WTC11 (cell line): ENCODE results near the gene KLK3. TPM values are rescaled to one million over a fixed set of nuclear protein-coding genes. Genes with fewer than 3 reads are reported as not detected.

Experiments
- ATAC-seq: fragments of 200-7000 bp; cut with Tn5 transposase; 2 replicates; pipeline ENCODE4 v1.10.0; 2021; ENCODE audit warnings: mild to moderate bottlenecking, moderate library complexity
- CTCF ChIA-PET: fragments of 300-600 bp; sonication (Branson Sonifier 250); formaldehyde crosslinking; loops from one replicate; lab custom pipeline; 2021; ENCODE audit warnings: antibody characterized with exemption; lab: Charles Lee
- POLR2A ChIA-PET: fragments of 350-600 bp; sonication (Branson Sonifier 250); formaldehyde crosslinking; loops from one replicate; lab custom pipeline; 2021; ENCODE audit warnings: antibody characterized with exemption; lab: Charles Lee
- DNase-seq: peaks from one replicate; pipeline ENCODE4 v3.0.0; 2021; ENCODE audit warnings: low spot score
- H3K27ac Mint-ChIP-seq: 2 replicates; pipeline ENCODE4 v1.8.0; 2021; ENCODE audit warnings: mixed read lengths
- H3K27me3 Mint-ChIP-seq: 2 replicates; pipeline ENCODE4 v1.8.0; 2021; ENCODE audit warnings: low read depth, mild to moderate bottlenecking, moderate library complexity, mixed read lengths
- H3K36me3 Mint-ChIP-seq: 2 replicates; pipeline ENCODE4 v1.8.0; 2021; ENCODE audit warnings: mixed read lengths
- H3K4me1 Mint-ChIP-seq: 2 replicates; pipeline ENCODE4 v1.8.0; 2022; ENCODE audit warnings: mixed read lengths
- H3K4me3 Mint-ChIP-seq: 2 replicates; pipeline ENCODE4 v1.8.0; 2021; ENCODE audit warnings: mild to moderate bottlenecking, moderate library complexity, mixed read lengths
- H3K9me3 Mint-ChIP-seq: 2 replicates; pipeline ENCODE4 v1.8.0; 2021; ENCODE audit warnings: mixed read lengths
- ATF6 ChIP-seq: sonication (generic); formaldehyde crosslinking; IDR thresholded peaks from 2 replicates; pipeline ENCODE4 v1.8.1; 2023; ENCODE audit warnings: mild to moderate bottlenecking, missing genetic modification reagents
- CREM ChIP-seq: sonication (generic); formaldehyde crosslinking; IDR thresholded peaks from 2 replicates; pipeline ENCODE4 v1.8.1; 2022; ENCODE audit warnings: mild to moderate bottlenecking, missing genetic modification reagents, moderate library complexity
- EMX1 ChIP-seq: fragments of 250-450 bp; sonication (Bioruptor Pico); IDR thresholded peaks from 2 replicates; pipeline ENCODE4 v1.8.0; 2021; ENCODE audit warnings: mild to moderate bottlenecking
- FOXK1 ChIP-seq: sonication (generic); formaldehyde crosslinking; IDR thresholded peaks from 2 replicates; pipeline ENCODE4 v1.8.0; 2022; ENCODE audit warnings: mild to moderate bottlenecking, moderate library complexity, missing genetic modification reagents
- GRHL2 ChIP-seq: fragments of 250-450 bp; sonication (Bioruptor Pico); IDR thresholded peaks from 2 replicates; pipeline ENCODE4 v1.8.0; 2022; ENCODE audit warnings: mild to moderate bottlenecking, moderate library complexity; ENCODE audit not compliant: insufficient replicate concordance, severe bottlenecking
- GTF2I ChIP-seq: fragments of 250-450 bp; sonication (Bioruptor Pico); conservative IDR thresholded peaks from 2 replicates; pipeline ENCODE4 v1.4.0; 2021; ENCODE audit warnings: mild to moderate bottlenecking
- HMGXB4 ChIP-seq: sonication (generic); formaldehyde crosslinking; IDR thresholded peaks from 2 replicates; pipeline ENCODE4 v1.8.1; 2023; ENCODE audit warnings: mild to moderate bottlenecking, moderate library complexity, missing genetic modification reagents
- MYBL2 ChIP-seq: sonication (generic); formaldehyde crosslinking; IDR thresholded peaks from 2 replicates; pipeline ENCODE4 v1.8.1; 2023; ENCODE audit warnings: mild to moderate bottlenecking, moderate library complexity, missing genetic modification reagents
- NFE2L1 ChIP-seq: sonication (generic); formaldehyde crosslinking; IDR thresholded peaks from 2 replicates; pipeline ENCODE4 v1.8.1; 2023; ENCODE audit warnings: missing genetic modification reagents
- NR3C1 ChIP-seq: sonication (generic); formaldehyde crosslinking; conservative IDR thresholded peaks from 2 replicates; pipeline ENCODE4 v1.8.1; 2023; ENCODE audit warnings: low read depth, mild to moderate bottlenecking, missing genetic modification reagents
- TEAD1 ChIP-seq: sonication (generic); formaldehyde crosslinking; IDR thresholded peaks from 2 replicates; pipeline ENCODE4 v1.8.0; 2022; ENCODE audit warnings: mild to moderate bottlenecking, missing genetic modification reagents
- ZBTB21 ChIP-seq: sonication (generic); formaldehyde crosslinking; IDR thresholded peaks from 2 replicates; pipeline ENCODE4 v1.8.1; 2023; ENCODE audit warnings: mild to moderate bottlenecking, missing genetic modification reagents, borderline replicate concordance
- ZNF281 ChIP-seq: sonication (generic); formaldehyde crosslinking; IDR thresholded peaks from 2 replicates; pipeline ENCODE4 v1.8.0; 2023; ENCODE audit warnings: mild to moderate bottlenecking, missing genetic modification reagents
- total RNA-seq: library from RNA; stranded (reverse); gene quantifications from 3 replicates; pipeline ENCODE4 v1.2.3, GENCODE V29; 2021
- TF ChIP-seq, protein P1 (sequence below): sonication (generic); formaldehyde crosslinking; IDR thresholded peaks from 2 replicates; pipeline ENCODE4 v1.8.0; 2022; ENCODE audit warnings: mild to moderate bottlenecking, missing genetic modification reagents
- TF ChIP-seq, protein P2 (sequence below): fragments of 250-450 bp; sonication (Bioruptor Pico); IDR thresholded peaks from 2 replicates; pipeline ENCODE4 v1.9.0; 2021; ENCODE audit warnings: moderate library complexity, mild to moderate bottlenecking, inconsistent platforms, borderline replicate concordance
- TF ChIP-seq, protein P3 (sequence below): sonication (generic); formaldehyde crosslinking; IDR thresholded peaks from 2 replicates; pipeline ENCODE4 v1.8.1; 2022; ENCODE audit warnings: low read depth, mild to moderate bottlenecking, moderate library complexity, missing genetic modification reagents, borderline replicate concordance
- TF ChIP-seq, protein P4 (sequence below): sonication (generic); formaldehyde crosslinking; IDR thresholded peaks from 2 replicates; pipeline ENCODE4 v1.8.1; 2022; ENCODE audit warnings: low read depth, missing genetic modification reagents, borderline replicate concordance

The KLK3 gene
- total RNA-seq, 1 experiment from 2014 or later: 0.13 TPM

- POLR2A ChIA-PET: no interaction called here
- TF ChIP-seq NR3C1 (CRISPR knock-in tag) (no peak), NFE2L1 (CRISPR knock-in tag) (no peak), ZBTB21 (CRISPR knock-in tag) (no peak)
- TF ChIP-seq, protein P1, sequence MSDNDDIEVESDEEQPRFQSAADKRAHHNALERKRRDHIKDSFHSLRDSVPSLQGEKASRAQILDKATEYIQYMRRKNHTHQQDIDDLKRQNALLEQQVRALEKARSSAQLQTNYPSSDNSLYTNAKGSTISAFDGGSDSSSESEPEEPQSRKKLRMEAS (CRISPR knock-in tag): no peak
- Mint-ChIP-seq H3K27ac (no peak overlapping the region), H3K27me3 (peaks cover 56% of the 10 kb centered on the region), H3K36me3 (peaks cover 24% of the 10 kb centered on the region), H3K4me1 (no peaks in the 10 kb centered on the region), H3K4me3 (no peak overlapping the region), H3K9me3 (peaks cover 43% of the 10 kb centered on the region)
- no peak for DNase-seq
- CTCF ChIA-PET: interaction anchor here (1.0 kb wide), 1 partner anchor 20 kb away, joined by 5 read pairs; no protein-coding TSS in a partner anchor
- no peak for ATAC-seq
Observed at GRCh38 chr19:50896591-50897190, 42.0 kb downstream of the KLK3 start.

- ATAC-seq (no peak), DNase-seq (no peak)
- H3K4me1 Mint-ChIP-seq: no peaks in the 10 kb centered on the region
- TF ChIP-seq, protein P2, sequence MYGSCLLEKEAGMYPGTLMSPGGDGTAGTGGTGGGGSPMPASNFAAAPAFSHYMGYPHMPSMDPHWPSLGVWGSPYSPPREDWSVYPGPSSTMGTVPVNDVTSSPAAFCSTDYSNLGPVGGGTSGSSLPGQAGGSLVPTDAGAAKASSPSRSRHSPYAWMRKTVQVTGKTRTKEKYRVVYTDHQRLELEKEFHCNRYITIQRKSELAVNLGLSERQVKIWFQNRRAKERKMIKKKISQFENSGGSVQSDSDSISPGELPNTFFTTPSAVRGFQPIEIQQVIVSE (CRISPR knock-in tag): no peak
- TF ChIP-seq EMX1: no peak
- TF ChIP-seq CREM (CRISPR knock-in tag): no peak
- no peak for TF ChIP-seq ATF6 (CRISPR knock-in tag)
- ChIA-PET CTCF (no interaction called here), POLR2A (no interaction called here)
- H3K27me3 Mint-ChIP-seq: peaks cover 56% of the 10 kb centered on the region
- H3K27ac Mint-ChIP-seq: no peak overlapping the region
- peaks cover 22% of the 10 kb centered on the region for H3K36me3 Mint-ChIP-seq
- peaks cover 38% of the 10 kb centered on the region for H3K9me3 Mint-ChIP-seq
- H3K4me3 Mint-ChIP-seq: no peak overlapping the region
Observed at GRCh38 chr19:50897191-50897607, 42.5 kb downstream of the KLK3 start.

- no peak overlapping the region for H3K4me3 Mint-ChIP-seq
- ChIA-PET CTCF (no interaction called here), POLR2A (no interaction called here)
- no peak overlapping the region for H3K27ac Mint-ChIP-seq
- H3K4me1 Mint-ChIP-seq: no peaks in the 10 kb centered on the region
- no peak for TF ChIP-seq GRHL2 (CRISPR knock-in tag)
- TF ChIP-seq HMGXB4 (CRISPR knock-in tag): no peak
- TF ChIP-seq, protein P3, sequence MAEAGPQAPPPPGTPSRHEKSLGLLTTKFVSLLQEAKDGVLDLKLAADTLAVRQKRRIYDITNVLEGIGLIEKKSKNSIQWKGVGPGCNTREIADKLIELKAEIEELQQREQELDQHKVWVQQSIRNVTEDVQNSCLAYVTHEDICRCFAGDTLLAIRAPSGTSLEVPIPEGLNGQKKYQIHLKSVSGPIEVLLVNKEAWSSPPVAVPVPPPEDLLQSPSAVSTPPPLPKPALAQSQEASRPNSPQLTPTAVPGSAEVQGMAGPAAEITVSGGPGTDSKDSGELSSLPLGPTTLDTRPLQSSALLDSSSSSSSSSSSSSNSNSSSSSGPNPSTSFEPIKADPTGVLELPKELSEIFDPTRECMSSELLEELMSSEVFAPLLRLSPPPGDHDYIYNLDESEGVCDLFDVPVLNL (CRISPR knock-in tag): no peak
- no peak for TF ChIP-seq GTF2I (CRISPR knock-in tag)
- TF ChIP-seq, protein P4, sequence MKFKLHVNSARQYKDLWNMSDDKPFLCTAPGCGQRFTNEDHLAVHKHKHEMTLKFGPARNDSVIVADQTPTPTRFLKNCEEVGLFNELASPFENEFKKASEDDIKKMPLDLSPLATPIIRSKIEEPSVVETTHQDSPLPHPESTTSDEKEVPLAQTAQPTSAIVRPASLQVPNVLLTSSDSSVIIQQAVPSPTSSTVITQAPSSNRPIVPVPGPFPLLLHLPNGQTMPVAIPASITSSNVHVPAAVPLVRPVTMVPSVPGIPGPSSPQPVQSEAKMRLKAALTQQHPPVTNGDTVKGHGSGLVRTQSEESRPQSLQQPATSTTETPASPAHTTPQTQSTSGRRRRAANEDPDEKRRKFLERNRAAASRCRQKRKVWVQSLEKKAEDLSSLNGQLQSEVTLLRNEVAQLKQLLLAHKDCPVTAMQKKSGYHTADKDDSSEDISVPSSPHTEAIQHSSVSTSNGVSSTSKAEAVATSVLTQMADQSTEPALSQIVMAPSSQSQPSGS (CRISPR knock-in tag): no peak
- no peak for TF ChIP-seq TEAD1 (CRISPR knock-in tag)
- no peak for TF ChIP-seq MYBL2 (CRISPR knock-in tag)
- no peak for TF ChIP-seq ZNF281 (CRISPR knock-in tag)
- no peak for TF ChIP-seq FOXK1 (CRISPR knock-in tag)
- no peak for TF ChIP-seq NR3C1 (CRISPR knock-in tag)
- TF ChIP-seq, all 79 proteins: peak for 0
- peaks cover 34% of the 10 kb centered on the region for H3K9me3 Mint-ChIP-seq
- H3K27me3 Mint-ChIP-seq: peaks cover 54% of the 10 kb centered on the region
- no peak for ATAC-seq
- DNase-seq: no peak
- H3K36me3 Mint-ChIP-seq: peaks cover 18% of the 10 kb centered on the region
Observed at GRCh38 chr19:50897612-50898011, 42.9 kb downstream of the KLK3 start.
